GM18526 (cell line): ENCODE measurements around the gene RASA3.

Experiments used
- POLR2A ChIP-seq: IDR thresholded peaks from 3 replicates; pipeline ENCODE4 v1.6.1; 2011; ENCODE audit not compliant: insufficient read length; ENCODE audit errors: extremely low read depth

RASA3 gene

DNA sequence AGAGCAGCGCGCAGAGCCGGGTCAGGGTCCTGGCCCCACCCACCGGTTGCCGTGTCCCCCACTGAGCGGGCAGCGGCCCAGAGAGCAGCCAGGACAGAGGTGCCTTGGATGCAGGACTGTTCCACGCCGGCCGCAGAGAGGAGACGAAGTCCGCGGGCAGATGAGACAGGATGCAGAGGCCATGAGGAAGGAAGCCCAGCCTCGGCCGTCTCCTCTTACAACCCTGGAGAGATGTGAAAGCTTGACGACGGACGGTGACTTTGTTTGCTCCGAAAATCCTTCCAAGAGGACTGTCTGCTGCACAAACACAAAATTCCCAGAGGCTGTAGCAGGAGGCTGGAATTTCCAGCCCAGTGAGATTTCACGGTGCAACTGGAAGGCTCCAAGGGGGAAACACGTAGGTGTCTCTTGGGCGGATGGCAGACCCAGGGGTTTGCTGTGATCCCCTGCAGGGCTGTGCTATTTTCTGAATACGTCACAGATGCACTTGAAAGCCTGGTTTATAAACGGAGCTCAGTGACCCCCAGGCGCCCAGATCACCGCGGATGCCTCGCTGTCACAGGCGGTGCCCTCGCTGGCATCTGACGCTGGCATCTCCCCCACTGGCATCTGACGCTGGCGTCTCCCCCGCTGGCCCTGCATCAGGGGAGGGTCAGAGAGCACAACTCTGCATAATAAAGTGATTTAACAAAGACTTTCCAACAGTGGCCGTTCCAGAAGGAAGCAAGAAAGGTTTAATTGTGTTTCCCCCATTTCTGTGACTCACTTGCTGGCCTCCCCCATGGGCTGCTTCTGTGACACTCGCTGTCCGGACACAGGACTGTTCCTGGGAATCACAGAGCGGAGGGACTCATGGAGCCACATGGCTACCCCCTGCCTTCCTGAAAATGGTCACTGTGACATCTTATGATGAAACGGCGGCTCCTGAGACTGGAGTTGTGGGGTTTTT, 96.6 kb downstream of the RASA3 start:
- no peak for TF ChIP-seq POLR2A

DNA sequence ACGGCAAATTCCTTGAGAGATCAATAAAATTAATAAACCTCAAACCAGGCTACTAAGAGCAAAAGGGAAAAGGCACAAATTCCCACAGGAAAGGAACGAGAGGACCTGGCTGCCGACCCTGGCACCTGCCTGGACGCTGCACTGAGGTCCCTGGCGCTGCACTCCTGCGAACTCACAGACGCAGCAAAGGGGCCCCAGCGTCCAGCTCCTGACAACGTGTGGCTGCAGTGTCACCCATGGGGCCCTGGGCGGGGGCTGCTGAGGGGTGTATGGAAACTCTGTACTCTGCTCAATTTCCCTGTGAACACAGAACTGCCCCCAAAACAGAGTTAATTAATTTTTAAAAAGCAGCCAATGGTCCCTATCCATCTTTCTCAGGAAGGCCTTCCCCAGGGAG, 97.2 kb downstream of the RASA3 start:
- TF ChIP-seq POLR2A = no peak

DNA sequence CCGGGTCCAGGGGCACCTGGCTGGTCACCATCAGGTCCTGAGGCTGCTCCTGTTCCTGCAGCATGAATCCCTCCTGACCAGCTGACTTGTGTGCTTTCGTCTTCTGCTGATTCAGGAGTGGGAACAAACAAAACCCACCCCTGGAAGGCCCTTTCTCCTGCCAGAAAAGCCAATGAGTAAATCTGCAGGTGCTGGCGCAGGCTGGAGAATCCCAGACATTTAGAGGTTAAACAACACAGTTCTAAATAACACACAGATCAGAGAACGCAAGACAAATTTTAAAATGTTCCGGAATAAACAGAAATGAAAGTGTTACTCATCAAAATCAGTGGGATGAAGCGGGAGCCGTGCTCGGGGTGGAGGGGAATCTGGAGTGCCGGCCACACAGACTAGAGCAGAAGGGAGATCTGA, 97.9 kb downstream of the RASA3 start:
- TF ChIP-seq POLR2A = no peak

- TF ChIP-seq POLR2A = no peak
These were observed 98.7 kb downstream of the RASA3 start for GRCh38 chr13:114033541-114034315.

- TF ChIP-seq POLR2A = no peak
These were observed 100.2 kb downstream of the RASA3 start for GRCh38 chr13:114032126-114032799.

DNA sequence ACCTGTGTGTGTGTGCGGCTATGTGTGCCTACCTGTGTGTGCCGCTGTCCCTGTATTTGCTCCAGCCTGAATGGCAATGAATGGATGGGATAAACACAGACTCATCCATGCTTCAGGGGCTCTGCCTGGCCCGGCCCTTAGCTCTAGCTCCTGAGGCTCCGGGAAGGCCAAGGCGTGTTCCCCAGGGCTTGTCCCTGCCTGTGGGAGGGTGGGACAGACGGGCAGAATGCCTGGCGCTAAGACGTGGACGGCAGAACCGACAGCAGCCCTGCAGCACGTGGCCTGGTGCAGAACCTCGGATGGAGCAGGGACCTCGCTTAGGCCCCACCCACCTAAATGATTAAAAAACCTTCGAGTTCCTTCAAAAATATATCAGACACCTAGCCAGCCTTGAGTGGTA, 100.8 kb downstream of the RASA3 start:
- no peak for TF ChIP-seq POLR2A

GRCh38 chr13:114030666-114031610, 101.5 kb downstream of the RASA3 start:
- TF ChIP-seq POLR2A = no peak

- no peak for TF ChIP-seq POLR2A
These were observed 102.4 kb downstream of the RASA3 start for GRCh38 chr13:114029866-114030625.

DNA sequence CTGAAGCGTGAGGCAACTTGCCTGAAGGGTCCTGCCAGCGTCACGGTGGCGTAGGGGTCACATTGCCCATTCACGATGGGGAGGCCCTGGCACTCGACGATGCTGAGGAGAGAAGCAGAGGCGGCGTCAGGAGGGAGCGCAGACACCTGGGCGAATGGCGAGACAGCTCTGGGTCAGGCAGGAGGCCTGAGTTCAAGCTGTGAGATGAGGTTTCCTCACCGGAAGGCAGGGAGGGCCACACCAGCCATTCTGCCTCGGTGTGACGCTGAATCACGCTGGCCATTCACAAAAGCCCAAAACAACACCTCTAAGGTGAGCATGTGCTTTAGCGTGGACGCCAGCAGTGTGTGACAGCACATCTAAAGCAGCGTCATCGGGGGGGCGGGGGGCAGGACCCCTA, 104.6 kb downstream of the RASA3 start:
- TF ChIP-seq POLR2A = no peak

- TF ChIP-seq POLR2A = no peak
These were observed 105.2 kb downstream of the RASA3 start for GRCh38 chr13:114027046-114027715.

- TF ChIP-seq POLR2A = no peak
These were observed 105.9 kb downstream of the RASA3 start for GRCh38 chr13:114026481-114026880.

- TF ChIP-seq POLR2A = no peak
These were observed 106.5 kb downstream of the RASA3 start for GRCh38 chr13:114025714-114026431.

GRCh38 chr13:114025405-114025713, 107.1 kb downstream of the RASA3 start:
- TF ChIP-seq POLR2A = no peak
